OCI-LY7 (cell line): ENCODE results near the gene LRCH3. TPM values are rescaled to one million over a fixed set of nuclear protein-coding genes. Genes with fewer than 3 reads are reported as not detected.

Experiments used
- BruUV-seq: library from RNA; stranded (reverse); fragments of 400-500 nt; replicated peaks from 2 replicates; lab custom pipeline; 2021; lab: Mats Ljungman, UMichigan
- CTCF ChIA-PET: fragments of 300-600 bp; sonication (Branson Sonifier 250); formaldehyde crosslinking; loops from one replicate; lab custom pipeline; 2022; ENCODE audit warnings: antibody characterized with exemption; ENCODE audit not compliant: unreplicated experiment; lab: Charles Lee
- POLR2A ChIA-PET: fragments of 300-600 bp; sonication (Branson Sonifier 250); formaldehyde crosslinking; loops from one replicate; lab custom pipeline; 2022; ENCODE audit warnings: antibody characterized with exemption; lab: Charles Lee
- DNase-seq: peaks from one replicate; pipeline ENCODE4 v3.0.0-alpha.2; 2015; ENCODE audit warnings: low spot score
- H2AFZ ChIP-seq: fragments of 200-600 bp; sonication (generic), shearing (Covaris generic); 2 replicates; pipeline ENCODE4 v1.6.1; 2014; ENCODE audit warnings: mild to moderate bottlenecking, antibody characterized with exemption, low read length, moderate library complexity
- H3K27ac ChIP-seq: fragments of 200-600 bp; sonication (generic); 2 replicates; pipeline ENCODE4 v1.5.1; 2014; ENCODE audit warnings: mixed run types, low read depth, mild to moderate bottlenecking, moderate library complexity, low read length, inconsistent platforms; ENCODE audit not compliant: poor library complexity, severe bottlenecking
- H3K36me3 ChIP-seq: fragments of 200-600 bp; sonication (generic); 2 replicates; pipeline ENCODE4 v1.6.1; 2014; ENCODE audit warnings: mild to moderate bottlenecking, antibody characterized with exemption, low read length, moderate library complexity, mixed read lengths; ENCODE audit not compliant: insufficient read depth
- H3K4me1 ChIP-seq: fragments of 200-600 bp; sonication (generic); 2 replicates; pipeline ENCODE4 v1.5.1; 2014; ENCODE audit warnings: mild to moderate bottlenecking, low read length; ENCODE audit not compliant: insufficient read depth, poor library complexity, severe bottlenecking
- H3K4me2 ChIP-seq: fragments of 200-600 bp; sonication (generic); 2 replicates; pipeline ENCODE4 v1.6.1; 2014; ENCODE audit warnings: mild to moderate bottlenecking, low read length
- H3K4me3 ChIP-seq: fragments of 200-600 bp; sonication (generic); 2 replicates; pipeline ENCODE4 v1.5.1; 2014; ENCODE audit warnings: mild to moderate bottlenecking, low read depth, low read length; ENCODE audit not compliant: poor library complexity, severe bottlenecking
- H3K79me2 ChIP-seq: fragments of 200-600 bp; sonication (generic); 2 replicates; pipeline ENCODE4 v1.6.1; 2016; ENCODE audit warnings: low read depth, mild to moderate bottlenecking, low read length, moderate library complexity, mixed read lengths; ENCODE audit not compliant: insufficient read depth
- H3K9me2 ChIP-seq: fragments of 200-600 bp; sonication (generic); 2 replicates; pipeline ENCODE4 v1.6.1; 2016; ENCODE audit warnings: mild to moderate bottlenecking, low read length, mixed read lengths; ENCODE audit not compliant: insufficient read depth
- H3K9me3 ChIP-seq: fragments of 200-600 bp; sonication (generic); 2 replicates; pipeline ENCODE4 v1.6.1; 2014; ENCODE audit warnings: mild to moderate bottlenecking, mixed run types, low read length, mixed read lengths
- H4K20me1 ChIP-seq: fragments of 200-600 bp; sonication (generic); 2 replicates; pipeline ENCODE4 v1.6.1; 2014; ENCODE audit warnings: mild to moderate bottlenecking, antibody characterized with exemption, low read length, moderate library complexity, mixed read lengths; ENCODE audit not compliant: insufficient read depth
- EZH2phosphoT487 ChIP-seq: fragments of 200-600 bp; sonication (generic); IDR thresholded peaks from 2 replicates; pipeline ENCODE4 v1.6.1; 2018; ENCODE audit warnings: low read depth, borderline replicate concordance, mild to moderate bottlenecking, mixed run types, antibody characterized with exemption, low read length, moderate library complexity, mixed read lengths
- intact Hi-C: fragments of 100-400 bp; cut with micrococcal nuclease; formaldehyde crosslinking; loops from one replicate; pipeline ENCODE4 v1.10.0; 2022; ENCODE audit not compliant: unreplicated experiment
- total RNA-seq, 2 experiments: library from RNA; depleted of rRNA in 1 of 2; stranded (reverse); fragments of >200 nt in 1 of 2; shearing (Covaris generic) in 1 of 2; gene quantifications; 2 replicates each; pipeline ENCODE4 v1.2.3, GENCODE V29; 2014 to 2022
- TF ChIP-seq, protein P1 (sequence below): fragments of 200-600 bp; sonication (generic); conservative IDR thresholded peaks from 2 replicates; pipeline ENCODE4 v1.5.1; 2014; ENCODE audit warnings: mild to moderate bottlenecking, antibody characterized with exemption, low read length, moderate library complexity, mixed read lengths

The LRCH3 gene
- total RNA-seq, 2 experiments from 2014 or later = 39.0 to 52.6 TPM

- no TSS peak for BruUV-seq
- peaks cover 7% of the 10 kb centered on the region for H3K79me2 ChIP-seq
- peak overlapping the region; percentile 38; the same call in 1 of the 2 replicates for H2AFZ ChIP-seq
- no peak overlapping the region for H3K27ac ChIP-seq
- peaks cover 7% of the 10 kb centered on the region; the same call in 1 of the 2 replicates for H4K20me1 ChIP-seq
- POLR2A ChIA-PET = interaction anchor here (0.5 to 2.3 kb wide), 4 partner anchors 9 to 338 kb away, joined by 3 to 13 read pairs (median 6); partner anchors contain the start of genes LRCH3 and RUBCN
- H3K36me3 ChIP-seq = no peaks in the 10 kb centered on the region
- TF ChIP-seq EZH2phosphoT487 = no peak
- TF ChIP-seq, protein P1, sequence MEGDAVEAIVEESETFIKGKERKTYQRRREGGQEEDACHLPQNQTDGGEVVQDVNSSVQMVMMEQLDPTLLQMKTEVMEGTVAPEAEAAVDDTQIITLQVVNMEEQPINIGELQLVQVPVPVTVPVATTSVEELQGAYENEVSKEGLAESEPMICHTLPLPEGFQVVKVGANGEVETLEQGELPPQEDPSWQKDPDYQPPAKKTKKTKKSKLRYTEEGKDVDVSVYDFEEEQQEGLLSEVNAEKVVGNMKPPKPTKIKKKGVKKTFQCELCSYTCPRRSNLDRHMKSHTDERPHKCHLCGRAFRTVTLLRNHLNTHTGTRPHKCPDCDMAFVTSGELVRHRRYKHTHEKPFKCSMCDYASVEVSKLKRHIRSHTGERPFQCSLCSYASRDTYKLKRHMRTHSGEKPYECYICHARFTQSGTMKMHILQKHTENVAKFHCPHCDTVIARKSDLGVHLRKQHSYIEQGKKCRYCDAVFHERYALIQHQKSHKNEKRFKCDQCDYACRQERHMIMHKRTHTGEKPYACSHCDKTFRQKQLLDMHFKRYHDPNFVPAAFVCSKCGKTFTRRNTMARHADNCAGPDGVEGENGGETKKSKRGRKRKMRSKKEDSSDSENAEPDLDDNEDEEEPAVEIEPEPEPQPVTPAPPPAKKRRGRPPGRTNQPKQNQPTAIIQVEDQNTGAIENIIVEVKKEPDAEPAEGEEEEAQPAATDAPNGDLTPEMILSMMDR = no peak
- no peaks in the 10 kb centered on the region for H3K9me3 ChIP-seq
- DNase-seq = no peak
- peaks cover 23% of the 10 kb centered on the region for H3K4me1 ChIP-seq
- intact Hi-C loops = no loop called here
- H3K4me2 ChIP-seq = peak overlapping the region; percentile 20; the same call in 1 of the 2 replicates
- CTCF ChIA-PET = no interaction called here
- H3K9me2 ChIP-seq = no peaks in the 10 kb centered on the region
- no peak overlapping the region for H3K4me3 ChIP-seq
Measured at GRCh38 chr3:197746209-197746608, 44.8 kb upstream of the LRCH3 start.

- H4K20me1 ChIP-seq = peaks cover 11% of the 10 kb centered on the region; the same call in 1 of the 2 replicates
- no peaks in the 10 kb centered on the region for H3K9me3 ChIP-seq
- peak; percentile 24 for DNase-seq
- no peak overlapping the region for H3K27ac ChIP-seq
- H2AFZ ChIP-seq = peak overlapping the region; percentile 38; the same call in 1 of the 2 replicates
- intact Hi-C loops = no loop called here
- POLR2A ChIA-PET = interaction anchor here (0.5 to 2.3 kb wide), 3 partner anchors 10 to 1091 kb away, joined by 3 to 13 read pairs (median 4); partner anchors contain the start of gene RUBCN
- H3K36me3 ChIP-seq = no peaks in the 10 kb centered on the region
- peak overlapping the region; percentile 20; the same call in 1 of the 2 replicates for H3K4me2 ChIP-seq
- no peak overlapping the region for H3K4me3 ChIP-seq
- peaks cover 13% of the 10 kb centered on the region for H3K79me2 ChIP-seq
- H3K9me2 ChIP-seq = no peaks in the 10 kb centered on the region
- no TSS peak for BruUV-seq
- CTCF ChIA-PET = interaction anchor here (0.7 kb wide), 1 partner anchor 1901 kb away, joined by 4 read pairs; no protein-coding TSS in a partner anchor
- no peak for TF ChIP-seq EZH2phosphoT487
- peaks cover 27% of the 10 kb centered on the region for H3K4me1 ChIP-seq
Measured at GRCh38 chr3:197746801-197747237, 44.2 kb upstream of the LRCH3 start.

GRCh38 chr3:197748597-197749314 lies 42.3 kb upstream of the LRCH3 start:
- intact Hi-C loops = loop anchor here (1.0 kb wide), 1 partner anchor 11 kb away; no protein-coding TSS in a partner anchor
- peak overlapping the region; percentile 89 for H3K4me3 ChIP-seq
- ChIA-PET CTCF (interaction anchor here (0.7 kb wide), 1 partner anchor 38 kb away, joined by 3 read pairs; no protein-coding TSS in a partner anchor), POLR2A (interaction anchor here (0.6 to 1.4 kb wide), 6 partner anchors 11 to 75 kb away, joined by 3 to 4 read pairs (median 3); no protein-coding TSS in a partner anchor)
- H3K36me3 ChIP-seq = no peaks in the 10 kb centered on the region
- H3K4me1 ChIP-seq = peaks cover 41% of the 10 kb centered on the region
- BruUV-seq = TSS peak; percentile 81
- peak overlapping the region; percentile 86 for H3K4me2 ChIP-seq
- TF ChIP-seq, protein P1 = no peak
- no peak for TF ChIP-seq EZH2phosphoT487
- DNase-seq = no peak
- no peaks in the 10 kb centered on the region for H3K9me3 ChIP-seq
- peaks cover 32% of the 10 kb centered on the region for H3K79me2 ChIP-seq
- H3K9me2 ChIP-seq = no peaks in the 10 kb centered on the region
- peak overlapping the region; percentile 84 for H2AFZ ChIP-seq
- H3K27ac ChIP-seq = peak overlapping the region; percentile 76
- peaks cover 26% of the 10 kb centered on the region for H4K20me1 ChIP-seq
